GM19099 (cell line): ENCODE results near the gene MAP4K4.

ENCODE experiments used
- POLR2A ChIP-seq: IDR thresholded peaks from 3 replicates; pipeline ENCODE4 v1.6.1; 2011; ENCODE audit warnings: low read depth; ENCODE audit not compliant: insufficient read length; ENCODE audit errors: extremely low read depth

Gene MAP4K4

GRCh38 chr2:101697124-101698013 lies at the start of gene MAP4K4:
TSS of gene MAP4K4 (plus strand) at chr2:101697707. CDS start at chr2:101698081, 374 bp downstream.
- no peak for TF ChIP-seq POLR2A

GRCh38 chr2:101653469-101653868 lies 44.0 kb upstream of the MAP4K4 start:
- no peak for TF ChIP-seq POLR2A

- TF ChIP-seq POLR2A = no peak
Measured at GRCh38 chr2:101655702-101656422, 41.6 kb upstream of the MAP4K4 start.

- TF ChIP-seq POLR2A = no peak
Measured at GRCh38 chr2:101657787-101658186, 39.7 kb upstream of the MAP4K4 start.

GRCh38 chr2:101658387-101658786 lies 39.1 kb upstream of the MAP4K4 start:
- no peak for TF ChIP-seq POLR2A

- no peak for TF ChIP-seq POLR2A
Measured at GRCh38 chr2:101665312-101665711, 32.2 kb upstream of the MAP4K4 start.

GRCh38 chr2:101667823-101668222 lies 29.7 kb upstream of the MAP4K4 start:
- TF ChIP-seq POLR2A = no peak

- no peak for TF ChIP-seq POLR2A
Measured at GRCh38 chr2:101672047-101672446, 25.5 kb upstream of the MAP4K4 start.

GRCh38 chr2:101673920-101674319 lies 23.6 kb upstream of the MAP4K4 start:
- TF ChIP-seq POLR2A = no peak

GRCh38 chr2:101675512-101675911 lies 22.0 kb upstream of the MAP4K4 start:
- TF ChIP-seq POLR2A = no peak

GRCh38 chr2:101676674-101677073 lies 20.8 kb upstream of the MAP4K4 start:
- TF ChIP-seq POLR2A = no peak

- no peak for TF ChIP-seq POLR2A
Measured at GRCh38 chr2:101677658-101678057, 19.8 kb upstream of the MAP4K4 start.

GRCh38 chr2:101678379-101678778 lies 19.1 kb upstream of the MAP4K4 start:
- no peak for TF ChIP-seq POLR2A

- TF ChIP-seq POLR2A = no peak
Measured at GRCh38 chr2:101679037-101679726, 18.3 kb upstream of the MAP4K4 start.

GRCh38 chr2:101679801-101680487 lies 17.6 kb upstream of the MAP4K4 start:
- no peak for TF ChIP-seq POLR2A

- TF ChIP-seq POLR2A = no peak
Measured at GRCh38 chr2:101682311-101682710, 15.2 kb upstream of the MAP4K4 start.

- TF ChIP-seq POLR2A = no peak
Measured at GRCh38 chr2:101684313-101684712, 13.2 kb upstream of the MAP4K4 start.
